Panc1 (cell line): ENCODE measurements around the gene PRSS22. TPM values are rescaled to one million over a fixed set of nuclear protein-coding genes. Genes with fewer than 3 reads are reported as not detected.

ENCODE experiments used
- ATAC-seq: fragments of 200-7000 bp; cut with Tn5 transposase; 2 replicates; pipeline ENCODE4 v1.9.1; 2020; ENCODE audit warnings: mild to moderate bottlenecking, moderate library complexity
- BruUV-seq: library from RNA; stranded (reverse); fragments of 400-500 nt; replicated peaks from 2 replicates; lab custom pipeline; 2021; lab: Mats Ljungman, UMichigan
- CTCF ChIA-PET: fragments of 300-600 bp; sonication (Branson Sonifier 250); formaldehyde crosslinking; loops from one replicate; lab custom pipeline; 2022; ENCODE audit warnings: antibody characterized with exemption; lab: Charles Lee
- POLR2A ChIA-PET: fragments of 300-600 bp; sonication (Branson Sonifier 250); formaldehyde crosslinking; loops from one replicate; lab custom pipeline; 2022; ENCODE audit warnings: antibody characterized with exemption; lab: Charles Lee
- DNase-seq: peaks from one replicate; pipeline ENCODE4 v3.0.0-alpha.2; 2010; ENCODE audit warnings: low read depth, low spot score
- H3K27ac ChIP-seq: 2 replicates; pipeline ENCODE4 v1.5.1; 2011; ENCODE audit warnings: mild to moderate bottlenecking, low read length, inconsistent platforms
- H3K27me3 ChIP-seq: fragments of 200-500 bp; sonication (Bioruptor generic); 2 replicates; pipeline ENCODE4 v1.6.0; 2014; ENCODE audit warnings: low read length, inconsistent platforms; ENCODE audit not compliant: control insufficient read depth, insufficient read depth
- H3K36me3 ChIP-seq: fragments of 200-500 bp; sonication (Bioruptor generic); 2 replicates; pipeline ENCODE4 v1.5.1; 2014; ENCODE audit warnings: inconsistent platforms, mild to moderate bottlenecking, low read length, moderate library complexity; ENCODE audit not compliant: control insufficient read depth, insufficient read depth
- H3K4me1 ChIP-seq: 2 replicates; pipeline ENCODE4 v1.5.1; 2011; ENCODE audit warnings: inconsistent platforms, mild to moderate bottlenecking, low read length, moderate library complexity; ENCODE audit not compliant: control insufficient read depth, insufficient read depth
- H3K4me3 ChIP-seq, 2 experiments: 2 replicates each; pipeline ENCODE4 v1.5.1; 2011 to 2012; ENCODE audit warnings: low read depth in 2 of 2, low read length in 2 of 2, mild to moderate bottlenecking in 2 of 2, inconsistent platforms in 1 of 2, moderate library complexity in 1 of 2
- H3K9me3 ChIP-seq: fragments of 200-500 bp; sonication (Bioruptor generic); 2 replicates; pipeline ENCODE4 v1.5.1; 2014; ENCODE audit warnings: low read depth, mild to moderate bottlenecking, inconsistent platforms, low read length, moderate library complexity; ENCODE audit not compliant: control insufficient read depth, insufficient read depth
- POLR2AphosphoS5 ChIP-seq: IDR thresholded peaks from 2 replicates; pipeline ENCODE4 v1.6.1; 2012; ENCODE audit warnings: mild to moderate bottlenecking, low read depth, low read length, moderate library complexity
- SIN3A ChIP-seq: IDR thresholded peaks from 2 replicates; pipeline ENCODE4 v1.6.1; 2012; ENCODE audit warnings: low read depth, mild to moderate bottlenecking, low read length, moderate library complexity, borderline replicate concordance; ENCODE audit not compliant: insufficient read depth
- TCF7L2 ChIP-seq: IDR thresholded peaks from 2 replicates; pipeline ENCODE4 v1.6.1; 2011; ENCODE audit warnings: mild to moderate bottlenecking, low read depth, low read length, inconsistent platforms
- in situ Hi-C: cut with HindIII; loops from 2 replicates; pipeline ENCODE4 v1.10.0; 2016; ENCODE audit warnings: low sequenced_read_pairs, low pct_unique_long_range_greater_than_20kb
- intact Hi-C: fragments of 100-400 bp; cut with micrococcal nuclease; formaldehyde crosslinking; loops from one replicate; pipeline ENCODE4 v1.10.0; 2022; ENCODE audit not compliant: unreplicated experiment
- total RNA-seq: library from RNA; stranded (reverse); gene quantifications from one replicate; pipeline ENCODE4 v1.2.1, GENCODE V29; 2021; ENCODE audit not compliant: unreplicated experiment
- TF ChIP-seq, protein P1 (sequence below), 2 experiments: IDR thresholded peaks; 2 replicates each; pipeline ENCODE4 v1.6.1; 2011 to 2012; ENCODE audit warnings: low read depth in 2 of 2, control low read depth in 1 of 2, low read length in 1 of 2, mild to moderate bottlenecking in 1 of 2, moderate library complexity in 1 of 2; ENCODE audit not compliant: insufficient read depth in 1 of 2
- TF ChIP-seq, protein P2 (sequence below): fragments of 450-650 bp; IDR thresholded peaks from 2 replicates; pipeline ENCODE4 v1.5.1; 2017; ENCODE audit warnings: mild to moderate bottlenecking

PRSS22 gene
- total RNA-seq, 1 experiment from 2014 or later, result 23.9 TPM

DNA sequence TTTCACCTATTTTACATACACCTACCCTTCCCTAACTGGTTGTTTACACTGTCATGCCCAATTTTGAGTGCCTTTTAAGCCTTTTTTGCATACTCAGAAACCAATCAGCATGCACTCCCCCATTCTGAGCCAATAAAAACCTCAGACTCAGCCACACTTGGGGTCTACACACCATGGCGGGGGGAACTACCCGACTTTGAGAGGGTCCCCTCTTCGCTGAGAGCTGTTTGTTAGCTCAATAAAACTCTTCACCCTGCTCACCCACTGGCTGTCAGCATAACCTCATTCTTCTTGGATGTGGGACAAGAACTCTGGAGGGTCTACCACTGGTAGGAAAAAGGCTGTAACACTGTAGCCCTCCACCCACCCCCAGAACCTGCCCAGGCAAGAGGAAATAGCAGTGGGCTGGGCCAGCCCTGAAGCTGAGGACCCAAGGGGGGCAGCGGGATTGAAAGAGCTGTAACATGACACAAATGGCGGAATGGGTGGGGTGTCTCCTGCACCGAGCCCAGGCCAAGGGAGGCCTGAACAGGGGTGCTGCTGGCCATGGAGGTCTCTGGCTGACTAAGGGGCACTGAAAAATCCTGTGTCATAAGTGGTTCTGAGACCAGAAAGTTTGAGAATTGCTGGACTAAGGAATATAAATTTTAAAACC is 22.0 kb upstream of the PRSS22 start:
- TF ChIP-seq, protein P1, sequence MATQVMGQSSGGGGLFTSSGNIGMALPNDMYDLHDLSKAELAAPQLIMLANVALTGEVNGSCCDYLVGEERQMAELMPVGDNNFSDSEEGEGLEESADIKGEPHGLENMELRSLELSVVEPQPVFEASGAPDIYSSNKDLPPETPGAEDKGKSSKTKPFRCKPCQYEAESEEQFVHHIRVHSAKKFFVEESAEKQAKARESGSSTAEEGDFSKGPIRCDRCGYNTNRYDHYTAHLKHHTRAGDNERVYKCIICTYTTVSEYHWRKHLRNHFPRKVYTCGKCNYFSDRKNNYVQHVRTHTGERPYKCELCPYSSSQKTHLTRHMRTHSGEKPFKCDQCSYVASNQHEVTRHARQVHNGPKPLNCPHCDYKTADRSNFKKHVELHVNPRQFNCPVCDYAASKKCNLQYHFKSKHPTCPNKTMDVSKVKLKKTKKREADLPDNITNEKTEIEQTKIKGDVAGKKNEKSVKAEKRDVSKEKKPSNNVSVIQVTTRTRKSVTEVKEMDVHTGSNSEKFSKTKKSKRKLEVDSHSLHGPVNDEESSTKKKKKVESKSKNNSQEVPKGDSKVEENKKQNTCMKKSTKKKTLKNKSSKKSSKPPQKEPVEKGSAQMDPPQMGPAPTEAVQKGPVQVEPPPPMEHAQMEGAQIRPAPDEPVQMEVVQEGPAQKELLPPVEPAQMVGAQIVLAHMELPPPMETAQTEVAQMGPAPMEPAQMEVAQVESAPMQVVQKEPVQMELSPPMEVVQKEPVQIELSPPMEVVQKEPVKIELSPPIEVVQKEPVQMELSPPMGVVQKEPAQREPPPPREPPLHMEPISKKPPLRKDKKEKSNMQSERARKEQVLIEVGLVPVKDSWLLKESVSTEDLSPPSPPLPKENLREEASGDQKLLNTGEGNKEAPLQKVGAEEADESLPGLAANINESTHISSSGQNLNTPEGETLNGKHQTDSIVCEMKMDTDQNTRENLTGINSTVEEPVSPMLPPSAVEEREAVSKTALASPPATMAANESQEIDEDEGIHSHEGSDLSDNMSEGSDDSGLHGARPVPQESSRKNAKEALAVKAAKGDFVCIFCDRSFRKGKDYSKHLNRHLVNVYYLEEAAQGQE (IDR thresholded peaks at IDR 0.05; ENCODE audit: insufficient read depth in 1 of 2, low read depth in 2 of 2, low read length in 1 of 2), result no peak
- TF ChIP-seq TCF7L2 (no peak), SIN3A (no peak), POLR2AphosphoS5 (no peak)
- TF ChIP-seq, protein P2, sequence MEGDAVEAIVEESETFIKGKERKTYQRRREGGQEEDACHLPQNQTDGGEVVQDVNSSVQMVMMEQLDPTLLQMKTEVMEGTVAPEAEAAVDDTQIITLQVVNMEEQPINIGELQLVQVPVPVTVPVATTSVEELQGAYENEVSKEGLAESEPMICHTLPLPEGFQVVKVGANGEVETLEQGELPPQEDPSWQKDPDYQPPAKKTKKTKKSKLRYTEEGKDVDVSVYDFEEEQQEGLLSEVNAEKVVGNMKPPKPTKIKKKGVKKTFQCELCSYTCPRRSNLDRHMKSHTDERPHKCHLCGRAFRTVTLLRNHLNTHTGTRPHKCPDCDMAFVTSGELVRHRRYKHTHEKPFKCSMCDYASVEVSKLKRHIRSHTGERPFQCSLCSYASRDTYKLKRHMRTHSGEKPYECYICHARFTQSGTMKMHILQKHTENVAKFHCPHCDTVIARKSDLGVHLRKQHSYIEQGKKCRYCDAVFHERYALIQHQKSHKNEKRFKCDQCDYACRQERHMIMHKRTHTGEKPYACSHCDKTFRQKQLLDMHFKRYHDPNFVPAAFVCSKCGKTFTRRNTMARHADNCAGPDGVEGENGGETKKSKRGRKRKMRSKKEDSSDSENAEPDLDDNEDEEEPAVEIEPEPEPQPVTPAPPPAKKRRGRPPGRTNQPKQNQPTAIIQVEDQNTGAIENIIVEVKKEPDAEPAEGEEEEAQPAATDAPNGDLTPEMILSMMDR, result no peak
- no peaks in the 10 kb centered on the region; the same call in 1 of the 2 replicates for H3K36me3 ChIP-seq
- DNase-seq (no peak), ATAC-seq (no peak)
- CTCF ChIA-PET, result no interaction called here
- POLR2A ChIA-PET, result no interaction called here
- H3K4me1 ChIP-seq, result peaks cover 3% of the 10 kb centered on the region; the same call in 1 of the 2 replicates
- H3K27me3 ChIP-seq, result no peaks in the 10 kb centered on the region
- no peak overlapping the region for H3K4me3 ChIP-seq
- in situ Hi-C loops (no loop called here), intact Hi-C loops (no loop called here)
- BruUV-seq, result no TSS peak
- H3K9me3 ChIP-seq, result peaks cover 6% of the 10 kb centered on the region; the same call in 1 of the 2 replicates
- H3K27ac ChIP-seq, result no peak overlapping the region

DNA sequence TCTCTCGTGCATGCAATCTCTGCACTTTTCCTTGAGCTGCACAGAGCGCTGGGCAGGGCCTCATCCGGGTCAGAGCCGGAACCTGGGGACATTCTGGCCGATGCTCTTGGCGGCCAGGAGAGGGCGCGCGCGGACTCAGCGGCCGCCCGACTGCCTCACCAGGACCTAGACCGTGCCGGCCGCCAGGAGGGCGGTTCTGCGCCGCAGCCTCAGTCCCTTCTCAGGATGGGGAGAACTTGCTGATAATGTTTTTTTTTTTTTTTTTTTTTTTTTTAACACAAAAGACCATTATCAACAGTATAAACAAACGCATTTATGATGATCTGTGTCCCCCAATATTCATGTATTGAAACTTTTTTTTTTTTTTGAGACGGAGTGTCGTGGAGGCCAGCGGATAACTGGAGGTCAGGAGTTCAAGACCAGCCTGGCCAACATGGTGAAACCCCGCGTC is 17.0 kb upstream of the PRSS22 start:
- DNase-seq (no peak), ATAC-seq (peak; percentile 99)
- Histone ChIP-seq H3K4me3 (peak overlapping the region in 1 of 2 experiments; percentile 33; a peak in 1 of 4 replicates), H3K36me3 (no peaks in the 10 kb centered on the region), H3K27ac (no peak overlapping the region; the same call in 1 of the 2 replicates), H3K4me1 (peaks cover 11% of the 10 kb centered on the region; the same call in 1 of the 2 replicates), H3K9me3 (peaks cover 5% of the 10 kb centered on the region; the same call in 1 of the 2 replicates), H3K27me3 (no peaks in the 10 kb centered on the region)
- ChIA-PET CTCF (interaction anchor here (0.5 to 0.6 kb wide), 4 partner anchors 31 to 1494 kb away, joined by 3 to 11 read pairs (median 7); no protein-coding TSS in a partner anchor), POLR2A (interaction anchor here (0.6 kb wide), 2 partner anchors 101 to 158 kb away, joined by 3 to 7 read pairs; no protein-coding TSS in a partner anchor)
- TF ChIP-seq TCF7L2, result no peak
- TF ChIP-seq POLR2AphosphoS5, result peak; percentile 32; the same call in 1 of the 2 replicates
- TF ChIP-seq, protein P2, result peak; percentile 99
- TF ChIP-seq, protein P1 (IDR thresholded peaks at IDR 0.05; ENCODE audit: insufficient read depth in 1 of 2, low read depth in 2 of 2, low read length in 1 of 2), result no peak
- TF ChIP-seq SIN3A, result no peak
- intact Hi-C loops (no loop called here), in situ Hi-C loops (no loop called here)
- BruUV-seq, result no TSS peak
